CD8-positive, alpha-beta memory T cell (primary cell): ENCODE data around the gene GFRA1. TPM values are rescaled to one million over a fixed set of nuclear protein-coding genes. Genes with fewer than 3 reads are reported as not detected.
A peak's percentile ranks its signal among the peaks of the same experiment; 100 is the strongest.

ENCODE experiments used
- CTCF ChIA-PET: fragments of 350-600 bp; sonication (Branson Sonifier 250); formaldehyde crosslinking; loops from one replicate; lab custom pipeline; 2021; ENCODE audit warnings: antibody characterized with exemption; lab: Charles Lee
- POLR2A ChIA-PET: fragments of 350-600 bp; sonication (Branson Sonifier 250); formaldehyde crosslinking; loops from one replicate; lab custom pipeline; 2021; ENCODE audit warnings: antibody characterized with exemption; lab: Charles Lee
- DNase-seq, 5 donors: peaks; one replicate each; pipeline versions ENCODE4 v3.0.0 to v3.0.0-alpha.2; 2020 to 2022; ENCODE audit warnings: mixed read lengths in 1 of 5
- H3K27ac ChIP-seq: one replicate; pipeline ENCODE4 v1.7.0; 2013; ENCODE audit warnings: low read depth, mild to moderate bottlenecking, low read length, moderate library complexity
- H3K27me3 ChIP-seq: 2 replicates; pipeline ENCODE4 v1.7.0; 2013; ENCODE audit warnings: low read length, mild to moderate bottlenecking; ENCODE audit not compliant: insufficient read depth, poor library complexity, severe bottlenecking
- H3K36me3 ChIP-seq: 2 replicates; pipeline ENCODE4 v1.7.0; 2013; ENCODE audit warnings: mild to moderate bottlenecking, low read length, moderate library complexity; ENCODE audit not compliant: insufficient read depth
- H3K4me1 ChIP-seq: 2 replicates; pipeline ENCODE4 v1.7.0; 2013; ENCODE audit warnings: mild to moderate bottlenecking, low read length, moderate library complexity; ENCODE audit not compliant: insufficient read depth
- H3K4me3 ChIP-seq: 2 replicates; pipeline ENCODE4 v1.7.0; 2013; ENCODE audit warnings: mild to moderate bottlenecking, low read length
- H3K9me3 ChIP-seq: 2 replicates; pipeline ENCODE4 v1.7.0; 2013; ENCODE audit warnings: mild to moderate bottlenecking, low read length
- H3K27ac Mint-ChIP-seq, 8 donors: one replicate each; pipeline ENCODE4 v1.8.0; 2020 to 2021; ENCODE audit warnings: mixed read lengths in 8 of 8, mild to moderate bottlenecking in 6 of 8, inconsistent platforms in 3 of 8, moderate library complexity in 3 of 8
- H3K27me3 Mint-ChIP-seq, 2 donors: one replicate each; pipeline ENCODE4 v1.8.0; 2020 to 2021; ENCODE audit warnings: mixed read lengths in 2 of 2, mild to moderate bottlenecking in 1 of 2, moderate library complexity in 1 of 2
- H3K36me3 Mint-ChIP-seq, 3 donors: one replicate each; pipeline ENCODE4 v1.8.0; 2020 to 2021; ENCODE audit warnings: mixed read lengths in 3 of 3, inconsistent platforms in 1 of 3, mild to moderate bottlenecking in 1 of 3
- H3K4me1 Mint-ChIP-seq, 3 donors: one replicate each; pipeline ENCODE4 v1.8.0; 2020 to 2021; ENCODE audit warnings: mixed read lengths in 3 of 3, inconsistent platforms in 1 of 3, mild to moderate bottlenecking in 1 of 3
- H3K4me3 Mint-ChIP-seq, 7 donors: one replicate each; pipeline ENCODE4 v1.8.0; 2020 to 2021; ENCODE audit warnings: mixed read lengths in 7 of 7, mild to moderate bottlenecking in 6 of 7, moderate library complexity in 4 of 7, inconsistent platforms in 2 of 7
- H3K9me3 Mint-ChIP-seq, 5 donors: one replicate each; pipeline ENCODE4 v1.8.0; 2020 to 2022; ENCODE audit warnings: mixed read lengths in 5 of 5, mild to moderate bottlenecking in 3 of 5, moderate library complexity in 2 of 5, inconsistent platforms in 1 of 5
- polyA plus RNA-seq: library from polyadenylated mRNA; unstranded; fragments of 300-500 nt; fragmentation: Illumina TruSeq; gene quantifications from one replicate; pipeline ENCODE4 v1.2.3, GENCODE V29; 2021
- total RNA-seq, 2 experiments: library from RNA; stranded (reverse); gene quantifications; one replicate each; pipeline ENCODE4 v1.2.3, GENCODE V29; 2021

The GFRA1 gene
- total and polyA plus RNA-seq, 3 experiments from 2014 or later, result not detected

DNA sequence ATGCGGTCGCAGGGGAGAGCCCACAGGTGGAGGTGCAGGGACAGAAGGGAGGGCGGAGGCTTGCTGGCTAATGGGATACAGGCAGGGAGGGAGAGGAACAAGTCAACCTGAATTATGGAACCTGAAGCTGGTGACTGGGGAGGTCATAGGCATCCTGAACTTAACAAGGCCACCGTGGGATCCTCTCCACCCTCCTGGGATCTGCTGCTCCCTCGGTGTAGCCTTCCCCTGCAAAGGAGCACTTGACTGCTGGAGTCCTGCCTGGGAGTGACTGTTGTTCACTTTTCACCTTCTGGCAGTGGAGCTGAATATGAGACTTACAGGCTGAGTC, 223.1 kb downstream of the GFRA1 start:
- Histone ChIP-seq H3K36me3 (no peaks in the 10 kb centered on the region), H3K4me1 (no peaks in the 10 kb centered on the region), H3K4me3 (no peak overlapping the region), H3K27me3 (no peaks in the 10 kb centered on the region), H3K27ac (no peak overlapping the region), H3K9me3 (no peaks in the 10 kb centered on the region)
- no peaks in the 10 kb centered on the region for H3K4me1 Mint-ChIP-seq
- peaks cover 0 to 8% (median 4%) of the 10 kb centered on the region in 5 donors for H3K9me3 Mint-ChIP-seq
- H3K27ac Mint-ChIP-seq, result no peak overlapping the region
- H3K4me3 Mint-ChIP-seq, result no peak overlapping the region
- CTCF ChIA-PET, result no interaction called here
- no peak for DNase-seq
- no peaks in the 10 kb centered on the region for H3K27me3 Mint-ChIP-seq
- POLR2A ChIA-PET, result no interaction called here
- H3K36me3 Mint-ChIP-seq, result no peaks in the 10 kb centered on the region

DNA sequence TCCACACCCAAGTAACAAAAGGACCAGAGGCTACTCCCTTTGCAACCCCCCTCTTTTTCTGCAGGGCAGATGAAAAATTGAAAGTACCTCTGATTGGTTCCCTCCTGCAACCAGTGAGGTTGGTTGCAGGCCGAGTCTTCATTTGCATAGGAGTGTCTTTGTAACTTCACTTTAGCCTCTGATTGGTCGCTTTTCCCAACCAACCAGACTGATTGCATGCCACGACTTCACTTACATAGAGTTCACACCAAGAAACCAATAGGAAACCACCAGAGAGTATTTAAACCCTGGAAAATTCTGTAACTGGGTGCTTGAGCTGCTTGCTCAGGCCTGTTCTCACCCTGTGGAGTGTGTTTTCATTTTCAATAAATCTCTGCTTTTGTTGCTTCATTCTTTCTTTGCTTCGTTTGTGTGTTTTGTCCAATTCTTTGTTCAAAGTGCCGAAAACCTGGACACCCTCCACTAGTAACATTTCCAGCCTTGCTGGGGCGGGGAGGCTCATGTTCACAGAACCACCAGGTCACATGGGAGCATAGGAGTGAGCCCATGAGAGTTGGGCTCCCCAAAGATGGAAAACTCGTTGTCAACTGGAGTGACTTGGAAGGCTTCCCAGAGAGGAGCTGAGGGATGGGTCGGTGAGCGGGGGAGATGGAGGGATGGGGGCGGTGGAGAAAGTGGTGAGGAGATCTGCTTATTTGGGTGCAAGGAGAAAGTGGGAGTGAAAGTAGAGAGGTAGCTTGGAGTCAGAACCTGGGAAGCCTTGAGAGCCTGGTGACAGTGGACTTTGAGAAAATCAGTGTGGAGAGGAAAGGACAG, 223.6 kb downstream of the GFRA1 start:
- Histone ChIP-seq H3K9me3 (no peaks in the 10 kb centered on the region), H3K36me3 (no peaks in the 10 kb centered on the region), H3K27me3 (no peaks in the 10 kb centered on the region), H3K4me3 (no peak overlapping the region), H3K4me1 (no peaks in the 10 kb centered on the region), H3K27ac (no peak overlapping the region)
- DNase-seq, result no peak
- ChIA-PET POLR2A (no interaction called here), CTCF (no interaction called here)
- peaks cover 2 to 5% (median 4%) of the 10 kb centered on the region in 5 donors for H3K9me3 Mint-ChIP-seq
- H3K36me3 Mint-ChIP-seq, result no peaks in the 10 kb centered on the region
- H3K4me3 Mint-ChIP-seq, result no peak overlapping the region
- H3K27ac Mint-ChIP-seq, result no peak overlapping the region
- no peaks in the 10 kb centered on the region for H3K27me3 Mint-ChIP-seq
- H3K4me1 Mint-ChIP-seq, result no peaks in the 10 kb centered on the region

DNA sequence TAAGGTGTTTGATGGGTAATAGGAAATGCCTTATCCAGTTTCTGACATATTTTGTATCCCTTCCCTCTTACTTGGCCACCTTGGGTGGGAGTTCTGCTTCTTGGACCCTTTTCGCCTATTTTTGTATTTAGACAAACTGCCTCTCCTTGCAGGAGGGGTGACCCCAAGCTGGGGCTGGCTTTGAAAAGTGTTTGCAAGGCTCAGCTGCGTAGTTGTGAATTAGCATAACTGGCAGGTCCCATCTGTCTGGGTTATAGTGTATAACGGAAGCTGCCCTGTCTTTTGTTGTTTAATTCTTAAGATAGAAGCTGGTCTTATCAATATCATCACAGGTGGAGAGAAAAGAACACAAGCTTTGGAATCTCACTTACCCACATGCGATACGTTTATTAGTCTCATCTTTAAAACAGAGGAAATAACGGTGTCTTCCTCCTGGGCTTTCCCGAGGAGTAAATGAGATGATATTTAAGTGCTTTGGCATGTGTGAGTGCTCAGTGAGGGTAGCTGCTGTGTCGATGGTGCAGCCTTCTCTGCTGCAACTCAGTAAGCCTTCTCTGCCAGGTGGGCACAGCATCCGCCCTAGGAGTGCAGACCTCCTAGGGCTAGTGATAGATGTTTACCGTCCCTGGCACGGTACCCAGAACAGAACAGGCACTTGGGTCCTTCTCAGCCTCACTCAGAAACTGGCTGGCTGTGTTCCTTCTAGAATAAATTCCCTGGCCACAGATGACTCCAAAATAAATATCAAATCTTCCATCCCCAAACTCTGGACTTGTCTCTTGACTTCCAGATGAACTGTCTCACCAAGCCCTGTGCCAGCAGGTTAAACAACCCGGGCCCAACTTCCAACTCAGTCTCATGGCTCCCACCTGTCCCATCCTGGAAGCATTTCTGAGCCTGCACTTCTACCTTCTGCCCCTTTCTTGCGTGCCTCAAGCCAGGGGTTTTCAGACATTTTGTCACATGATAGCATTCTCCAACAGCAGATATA, 227.3 kb downstream of the GFRA1 start:
- Mint-ChIP-seq H3K36me3 (no peaks in the 10 kb centered on the region), H3K27me3 (no peaks in the 10 kb centered on the region), H3K4me3 (no peak overlapping the region), H3K4me1 (no peaks in the 10 kb centered on the region), H3K27ac (no peak overlapping the region), H3K9me3 (peaks cover 2 to 12% (median 4%) of the 10 kb centered on the region in 5 donors)
- H3K9me3 ChIP-seq, result no peaks in the 10 kb centered on the region
- no peaks in the 10 kb centered on the region for H3K36me3 ChIP-seq
- ChIA-PET CTCF (no interaction called here), POLR2A (no interaction called here)
- no peak overlapping the region for H3K27ac ChIP-seq
- no peak overlapping the region for H3K4me3 ChIP-seq
- DNase-seq, result no peak
- H3K4me1 ChIP-seq, result no peaks in the 10 kb centered on the region
- H3K27me3 ChIP-seq, result no peaks in the 10 kb centered on the region

DNA sequence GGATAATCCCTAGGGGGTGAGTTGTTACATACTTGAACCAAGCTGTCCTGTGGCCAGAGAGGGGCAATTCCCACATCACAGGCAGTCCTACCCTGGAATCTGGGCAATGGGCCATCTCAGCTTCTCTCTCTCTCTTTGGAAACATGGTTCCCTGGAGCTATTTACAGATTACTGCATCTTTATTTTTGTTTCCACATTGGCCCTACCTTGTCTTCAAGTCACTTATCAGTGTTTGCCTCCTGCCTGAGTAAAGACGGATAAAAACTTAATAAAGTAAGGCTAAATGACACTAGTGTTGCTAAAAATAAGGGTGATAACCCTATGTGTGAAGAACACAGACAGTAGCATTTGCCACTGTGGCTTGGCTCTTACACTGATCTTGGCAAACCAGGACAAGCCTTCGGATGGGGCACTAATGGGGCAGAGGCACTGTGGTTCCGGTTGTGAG, 228.2 kb downstream of the GFRA1 start:
- Mint-ChIP-seq H3K36me3 (no peaks in the 10 kb centered on the region), H3K9me3 (peaks cover 2 to 12% (median 6%) of the 10 kb centered on the region in 5 donors), H3K4me3 (no peak overlapping the region), H3K27me3 (no peaks in the 10 kb centered on the region), H3K4me1 (no peaks in the 10 kb centered on the region), H3K27ac (no peak overlapping the region)
- H3K4me1 ChIP-seq, result no peaks in the 10 kb centered on the region
- no peaks in the 10 kb centered on the region for H3K9me3 ChIP-seq
- DNase-seq, result no peak
- ChIA-PET POLR2A (no interaction called here), CTCF (no interaction called here)
- H3K27me3 ChIP-seq, result no peaks in the 10 kb centered on the region
- H3K36me3 ChIP-seq, result no peaks in the 10 kb centered on the region
- no peak overlapping the region for H3K4me3 ChIP-seq
- no peak overlapping the region for H3K27ac ChIP-seq

DNA sequence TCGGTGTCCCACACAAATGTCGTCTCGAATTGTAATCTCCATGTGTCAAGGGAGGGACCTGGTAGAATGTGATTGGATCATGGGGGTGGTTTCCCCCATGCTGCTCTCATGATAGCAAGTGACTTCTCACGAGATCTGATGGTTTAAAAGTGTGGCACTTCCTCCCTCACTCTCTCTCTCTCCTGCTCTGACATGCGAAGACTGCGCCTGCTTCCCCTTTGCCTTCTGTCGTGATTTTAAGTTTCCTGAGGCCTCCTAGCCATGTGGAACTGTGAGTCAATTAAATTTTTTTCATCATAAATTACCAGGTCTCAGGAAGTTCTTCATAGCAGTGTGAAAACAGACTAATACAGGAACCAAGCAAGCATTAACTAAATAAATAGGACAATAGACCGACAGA, 229.1 kb downstream of the GFRA1 start:
- Mint-ChIP-seq H3K9me3 (peaks cover 2 to 12% (median 4%) of the 10 kb centered on the region in 5 donors), H3K27ac (peak overlapping the region in 1 of 8 donors; percentile 77), H3K27me3 (no peaks in the 10 kb centered on the region), H3K36me3 (no peaks in the 10 kb centered on the region), H3K4me3 (peak overlapping the region in 1 of 7 donors; percentile 14), H3K4me1 (no peaks in the 10 kb centered on the region)
- Histone ChIP-seq H3K4me3 (no peak overlapping the region), H3K36me3 (no peaks in the 10 kb centered on the region), H3K27ac (no peak overlapping the region), H3K9me3 (no peaks in the 10 kb centered on the region), H3K4me1 (no peaks in the 10 kb centered on the region), H3K27me3 (no peaks in the 10 kb centered on the region)
- ChIA-PET POLR2A (no interaction called here), CTCF (no interaction called here)
- DNase-seq, result no peak

DNA sequence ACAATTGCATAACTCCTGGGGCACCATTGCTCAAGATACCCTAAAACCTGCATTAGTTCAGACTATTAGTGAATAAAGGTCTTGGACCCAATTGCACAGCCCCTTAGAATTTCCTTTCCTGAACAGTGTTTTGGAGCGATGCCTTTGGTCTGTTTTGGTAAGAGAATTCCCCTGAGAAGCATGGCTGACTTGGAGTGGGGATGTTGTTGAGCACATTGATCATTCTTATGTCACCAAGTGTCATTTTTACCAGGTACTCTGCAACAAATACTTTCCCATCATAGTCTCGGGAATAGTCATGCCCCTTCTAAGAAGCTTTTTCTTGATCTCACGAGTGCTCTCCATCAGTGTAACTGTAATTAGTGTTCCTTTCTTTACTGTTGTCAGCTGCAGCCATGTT, 229.7 kb downstream of the GFRA1 start:
- no peak for DNase-seq
- H3K9me3 ChIP-seq, result no peaks in the 10 kb centered on the region
- no peak overlapping the region for H3K4me3 Mint-ChIP-seq
- H3K27me3 ChIP-seq, result no peaks in the 10 kb centered on the region
- no peak overlapping the region for H3K4me3 ChIP-seq
- no peak overlapping the region for H3K27ac Mint-ChIP-seq
- POLR2A ChIA-PET, result no interaction called here
- peaks cover 2 to 12% (median 4%) of the 10 kb centered on the region in 5 donors for H3K9me3 Mint-ChIP-seq
- CTCF ChIA-PET, result no interaction called here
- H3K36me3 ChIP-seq, result no peaks in the 10 kb centered on the region
- no peaks in the 10 kb centered on the region for H3K4me1 ChIP-seq
- no peak overlapping the region for H3K27ac ChIP-seq
- no peaks in the 10 kb centered on the region for H3K4me1 Mint-ChIP-seq
- H3K36me3 Mint-ChIP-seq, result no peaks in the 10 kb centered on the region
- H3K27me3 Mint-ChIP-seq, result no peaks in the 10 kb centered on the region

DNA sequence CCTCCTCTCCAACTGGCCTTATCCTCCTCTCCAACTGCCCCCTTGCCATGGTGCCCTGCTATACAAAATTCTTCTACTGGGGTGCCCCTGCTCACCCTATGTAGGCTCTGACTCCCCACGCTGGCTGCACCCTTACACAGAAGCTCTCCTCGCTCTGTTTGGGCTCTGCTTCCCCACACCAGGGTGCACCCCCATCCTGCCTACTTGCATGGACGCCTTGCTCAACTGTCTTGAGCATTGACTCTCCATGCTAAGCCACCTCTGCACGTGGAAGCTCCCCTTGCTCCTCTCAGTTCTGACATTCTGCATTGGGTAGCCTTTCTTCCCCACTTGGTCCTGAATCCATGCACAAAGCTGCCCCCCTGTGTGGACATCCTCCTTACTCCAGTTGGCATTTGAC, 231.1 kb downstream of the GFRA1 start:
- POLR2A ChIA-PET, result no interaction called here
- Mint-ChIP-seq H3K4me1 (no peaks in the 10 kb centered on the region), H3K36me3 (no peaks in the 10 kb centered on the region), H3K9me3 (peaks cover 2 to 13% (median 6%) of the 10 kb centered on the region in 5 donors), H3K27ac (no peak overlapping the region), H3K4me3 (no peak overlapping the region), H3K27me3 (no peaks in the 10 kb centered on the region)
- Histone ChIP-seq H3K4me3 (no peak overlapping the region), H3K36me3 (no peaks in the 10 kb centered on the region), H3K27me3 (no peaks in the 10 kb centered on the region), H3K4me1 (no peaks in the 10 kb centered on the region), H3K9me3 (no peaks in the 10 kb centered on the region), H3K27ac (no peak overlapping the region)
- CTCF ChIA-PET, result no interaction called here
- no peak for DNase-seq

DNA sequence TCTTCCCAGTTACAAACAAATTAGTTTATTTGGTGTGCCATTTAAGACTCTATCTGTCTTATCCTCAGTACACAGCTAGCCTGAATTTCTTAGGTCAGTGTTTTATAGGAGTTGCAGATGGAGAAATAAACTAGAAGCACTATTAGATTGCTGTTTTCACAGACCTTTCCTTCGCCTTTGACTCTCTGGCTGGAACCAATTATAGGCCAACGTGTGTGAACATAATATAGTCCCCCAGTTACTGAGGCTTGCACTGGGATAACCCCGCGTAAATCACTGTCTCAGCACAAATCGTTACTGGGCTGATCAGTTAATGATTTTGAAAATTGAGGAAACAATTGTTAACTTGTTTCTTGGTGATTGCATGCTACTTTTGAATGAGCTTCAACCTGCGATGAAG, 233.4 kb downstream of the GFRA1 start:
- no peaks in the 10 kb centered on the region for H3K4me1 Mint-ChIP-seq
- no peaks in the 10 kb centered on the region for H3K9me3 ChIP-seq
- H3K27me3 Mint-ChIP-seq, result no peaks in the 10 kb centered on the region

More for the DNA sequence above, 233.4 kb downstream of the GFRA1 start:
- Mint-ChIP-seq H3K4me3 (no peak overlapping the region), H3K9me3 (peaks cover 2 to 13% (median 9%) of the 10 kb centered on the region in 5 donors), H3K36me3 (no peaks in the 10 kb centered on the region), H3K27ac (no peak overlapping the region)
- ChIA-PET CTCF (no interaction called here), POLR2A (no interaction called here)
- no peaks in the 10 kb centered on the region for H3K36me3 ChIP-seq
- no peaks in the 10 kb centered on the region for H3K27me3 ChIP-seq
- no peak overlapping the region for H3K4me3 ChIP-seq
- no peaks in the 10 kb centered on the region for H3K4me1 ChIP-seq
- no peak overlapping the region for H3K27ac ChIP-seq
- DNase-seq, result no peak
